ENCODE results near the gene HOXA3.

The HOXA3 gene

DNA sequence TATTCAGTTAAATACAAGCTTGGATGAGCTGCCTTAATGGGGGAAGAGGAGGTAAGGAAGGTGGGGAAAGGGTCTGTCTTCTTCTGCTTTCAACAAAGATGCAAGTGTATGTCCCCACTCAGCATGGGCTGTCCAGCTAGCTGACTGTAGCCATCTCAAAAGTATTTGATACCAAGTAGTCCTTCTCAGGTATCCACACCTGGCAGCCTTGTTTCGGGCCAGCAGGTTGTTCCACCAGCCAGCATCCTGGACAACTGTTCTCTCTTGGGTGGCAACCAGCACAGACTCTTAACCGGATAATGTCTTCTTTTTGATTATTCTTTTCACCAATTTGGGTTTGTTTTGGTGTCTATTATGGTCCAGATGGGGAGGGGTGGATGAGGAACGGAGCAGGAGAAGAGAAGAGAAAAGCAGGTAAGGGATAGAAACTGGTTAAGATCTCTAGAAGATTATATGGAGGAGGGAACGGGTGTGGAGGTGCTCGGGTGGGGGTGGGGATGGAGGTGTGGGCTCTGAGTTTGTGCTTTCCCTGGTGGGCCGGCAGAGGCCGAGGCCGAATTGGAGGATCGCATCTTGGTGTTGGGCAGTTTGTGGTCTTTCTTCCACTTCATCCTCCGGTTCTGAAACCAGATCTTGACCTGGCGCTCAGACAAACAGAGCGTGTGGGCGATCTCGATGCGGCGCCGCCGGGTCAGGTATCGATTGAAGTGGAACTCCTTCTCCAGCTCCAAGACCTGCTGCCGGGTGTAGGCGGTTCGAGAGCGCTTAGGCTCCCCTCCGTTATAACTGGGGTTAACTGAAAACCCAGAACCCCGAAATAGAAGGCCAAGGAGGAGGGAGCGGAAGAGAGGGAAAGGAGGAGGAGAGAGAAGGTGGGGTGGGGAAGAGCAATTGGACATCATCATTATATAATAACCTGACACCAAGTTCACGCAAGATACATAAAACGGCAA is 23.3 kb downstream of the HOXA3 start:
- in situ Hi-C loops (cut with MboI; ENCODE audit: low pct_unique_long_range_greater_than_20kb, low sequenced_read_pairs, unreplicated experiment): no loop called here
- no peak for DNase-seq (ENCODE audit: low spot score)
- TF ChIP-seq, protein P1, sequence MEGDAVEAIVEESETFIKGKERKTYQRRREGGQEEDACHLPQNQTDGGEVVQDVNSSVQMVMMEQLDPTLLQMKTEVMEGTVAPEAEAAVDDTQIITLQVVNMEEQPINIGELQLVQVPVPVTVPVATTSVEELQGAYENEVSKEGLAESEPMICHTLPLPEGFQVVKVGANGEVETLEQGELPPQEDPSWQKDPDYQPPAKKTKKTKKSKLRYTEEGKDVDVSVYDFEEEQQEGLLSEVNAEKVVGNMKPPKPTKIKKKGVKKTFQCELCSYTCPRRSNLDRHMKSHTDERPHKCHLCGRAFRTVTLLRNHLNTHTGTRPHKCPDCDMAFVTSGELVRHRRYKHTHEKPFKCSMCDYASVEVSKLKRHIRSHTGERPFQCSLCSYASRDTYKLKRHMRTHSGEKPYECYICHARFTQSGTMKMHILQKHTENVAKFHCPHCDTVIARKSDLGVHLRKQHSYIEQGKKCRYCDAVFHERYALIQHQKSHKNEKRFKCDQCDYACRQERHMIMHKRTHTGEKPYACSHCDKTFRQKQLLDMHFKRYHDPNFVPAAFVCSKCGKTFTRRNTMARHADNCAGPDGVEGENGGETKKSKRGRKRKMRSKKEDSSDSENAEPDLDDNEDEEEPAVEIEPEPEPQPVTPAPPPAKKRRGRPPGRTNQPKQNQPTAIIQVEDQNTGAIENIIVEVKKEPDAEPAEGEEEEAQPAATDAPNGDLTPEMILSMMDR (IDR thresholded peaks at IDR 0.05; ENCODE audit: extremely low read depth, insufficient read depth, missing control alignments): no peak

DNA sequence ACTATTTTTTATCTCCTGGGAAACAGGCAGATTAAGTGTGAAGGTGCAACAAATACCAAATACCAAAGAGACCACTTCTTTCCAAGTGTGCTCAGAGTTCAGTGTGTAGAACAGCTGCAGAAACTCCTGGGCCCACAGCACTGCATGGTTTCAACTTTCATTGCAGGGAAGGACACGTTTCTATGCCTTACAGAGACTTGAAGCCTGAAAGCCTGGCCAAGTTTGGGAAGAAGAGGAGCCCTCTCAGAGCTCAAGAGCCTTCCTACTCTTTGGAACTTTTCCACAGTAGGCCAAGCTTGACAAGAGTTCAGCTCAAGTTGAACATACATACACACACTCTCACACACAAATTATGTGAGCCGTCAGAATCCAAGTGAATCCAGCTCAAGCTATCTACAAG is 24.3 kb downstream of the HOXA3 start:
- in situ Hi-C loops (cut with MboI; ENCODE audit: low pct_unique_long_range_greater_than_20kb, low sequenced_read_pairs, unreplicated experiment): no loop called here
- TF ChIP-seq, protein P1 (IDR thresholded peaks at IDR 0.05; ENCODE audit: extremely low read depth, insufficient read depth, missing control alignments): no peak
- no peak for DNase-seq (ENCODE audit: low spot score)

DNA sequence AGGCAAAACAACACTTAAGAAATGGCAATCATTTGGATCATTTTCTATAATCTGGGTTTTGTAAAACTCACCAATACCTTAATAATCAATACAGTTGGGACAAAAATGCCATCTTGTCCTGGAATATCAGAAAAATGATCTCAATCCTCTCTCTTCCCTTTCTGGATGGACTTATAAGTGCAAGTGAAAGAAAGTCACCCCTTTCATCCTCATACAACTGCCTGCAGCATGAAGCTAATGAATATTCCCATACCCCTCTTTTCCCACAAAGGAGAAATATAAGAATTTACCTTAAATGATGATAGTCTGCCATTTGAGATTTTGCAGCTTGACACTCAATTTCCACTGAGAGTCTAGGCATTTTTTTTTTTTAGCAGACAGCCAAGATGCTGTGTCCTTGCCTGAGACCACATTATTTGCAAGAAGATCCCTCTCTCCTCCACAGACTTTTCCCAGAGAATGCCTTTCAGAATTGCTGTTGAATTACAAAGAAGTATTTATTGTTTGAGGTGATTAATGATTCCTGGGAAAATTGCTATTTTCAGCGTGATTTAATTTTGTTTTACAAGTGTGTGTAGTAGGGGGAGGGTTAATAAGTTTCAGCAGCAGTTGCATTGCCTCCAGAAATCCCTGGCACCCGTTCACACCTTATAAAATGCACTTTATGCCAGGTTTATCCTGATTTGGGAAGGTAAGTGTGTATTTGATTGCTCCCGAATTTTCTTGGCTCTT is 25.6 kb downstream of the HOXA3 start:
- no peak for DNase-seq (ENCODE audit: low spot score)
- in situ Hi-C loops (cut with MboI; ENCODE audit: low pct_unique_long_range_greater_than_20kb, low sequenced_read_pairs, unreplicated experiment): no loop called here
- TF ChIP-seq, protein P1 (IDR thresholded peaks at IDR 0.05; ENCODE audit: extremely low read depth, insufficient read depth, missing control alignments): no peak

DNA sequence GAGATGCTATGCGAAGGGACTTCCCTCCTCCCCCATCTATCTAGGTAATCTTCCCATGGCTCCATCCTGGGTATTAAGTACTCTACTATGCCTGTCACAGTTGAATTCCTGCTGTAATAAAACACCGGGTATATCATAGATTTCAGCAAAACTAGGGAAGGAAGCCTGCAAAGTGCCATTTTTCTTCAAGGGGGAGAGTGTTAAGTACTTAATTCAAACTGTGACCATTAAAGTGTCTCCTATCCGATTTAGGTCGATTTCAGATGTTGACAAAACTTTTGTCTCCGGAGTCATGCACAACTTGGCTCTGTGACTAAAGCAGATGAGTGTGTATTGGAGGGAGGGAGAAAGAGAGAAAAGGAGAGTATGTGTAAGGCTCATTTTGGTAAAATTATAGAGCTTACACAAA is 26.4 kb downstream of the HOXA3 start:
- no peak for DNase-seq (ENCODE audit: low spot score)
- in situ Hi-C loops (cut with MboI; ENCODE audit: low pct_unique_long_range_greater_than_20kb, low sequenced_read_pairs, unreplicated experiment): no loop called here
- TF ChIP-seq, protein P1 (IDR thresholded peaks at IDR 0.05; ENCODE audit: extremely low read depth, insufficient read depth, missing control alignments): no peak

DNA sequence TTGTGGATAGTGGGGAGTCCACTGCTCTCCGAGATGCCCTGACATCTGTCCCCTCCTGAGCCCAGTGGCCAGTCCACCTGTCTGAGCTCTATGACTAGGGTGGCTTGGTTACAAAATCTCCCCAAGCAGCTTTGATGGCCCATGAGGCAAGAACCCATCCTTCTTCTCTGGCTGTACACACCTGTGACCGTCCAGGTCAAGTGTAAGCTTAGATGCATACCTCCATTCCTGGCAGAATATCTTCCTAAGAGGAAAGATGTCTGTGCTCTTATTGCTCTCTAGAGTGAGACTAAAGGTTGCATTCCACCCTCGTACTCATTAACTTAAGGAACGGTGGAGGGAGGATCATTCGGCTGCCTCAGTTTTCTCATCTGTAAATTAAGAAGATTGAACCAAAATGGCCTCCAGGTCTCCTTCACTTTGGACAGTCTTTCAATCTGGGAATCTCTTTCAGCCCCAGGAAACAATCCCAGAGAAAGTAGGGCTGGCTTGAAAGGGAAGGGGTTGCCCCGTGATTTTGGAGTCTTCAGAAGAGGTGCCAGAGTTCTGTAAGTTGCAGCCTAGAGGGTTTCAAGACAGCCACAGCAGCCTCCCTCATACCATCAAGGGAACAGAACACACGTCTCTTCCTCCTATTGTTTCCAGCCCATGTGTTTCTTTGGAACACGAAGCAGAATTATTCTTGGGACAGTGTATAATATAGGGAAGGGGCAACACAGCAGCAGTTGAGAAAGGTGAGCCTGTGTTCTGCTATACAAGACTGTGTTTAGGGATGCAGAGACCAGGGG is 27.3 kb downstream of the HOXA3 start:
- no peak for DNase-seq (ENCODE audit: low spot score)
- TF ChIP-seq, protein P1 (IDR thresholded peaks at IDR 0.05; ENCODE audit: extremely low read depth, insufficient read depth, missing control alignments): no peak
- in situ Hi-C loops (cut with MboI; ENCODE audit: low pct_unique_long_range_greater_than_20kb, low sequenced_read_pairs, unreplicated experiment): no loop called here
